HFF-Myc (cell line): ENCODE data around the gene TRAPPC3.
A peak's percentile ranks its signal among the peaks of the same experiment; 100 is the strongest.

Experiments
- DNase-seq: peaks from one replicate; pipeline ENCODE4 v3.0.0-alpha.2; 2011; ENCODE audit warnings: low read depth; ENCODE audit errors: extremely low read depth
- H3K4me3 ChIP-seq: replicated peaks from 2 replicates; pipeline ENCODE4 v1.5.1; 2011; ENCODE audit warnings: low read depth, mild to moderate bottlenecking, control low read depth, low read length
- CTCF ChIP-seq: IDR thresholded peaks from 2 replicates; pipeline ENCODE4 v1.5.1; 2012; ENCODE audit warnings: mild to moderate bottlenecking, low read depth, low read length, control low read depth; ENCODE audit errors: missing control alignments

TRAPPC3 gene

GRCh38 chr1:36118447-36119204, 30.7 kb downstream of the TRAPPC3 start:
- no peak for TF ChIP-seq CTCF
- no peak for DNase-seq
- H3K4me3 ChIP-seq: no peak overlapping the region

GRCh38 chr1:36116901-36117300, 32.4 kb downstream of the TRAPPC3 start:
- H3K4me3 ChIP-seq: no peak overlapping the region
- DNase-seq: no peak
- TF ChIP-seq CTCF: no peak

- no peak for DNase-seq
- TF ChIP-seq CTCF: no peak
- H3K4me3 ChIP-seq: no peak overlapping the region
Observed at GRCh38 chr1:36115931-36116330, 33.4 kb downstream of the TRAPPC3 start.

DNA sequence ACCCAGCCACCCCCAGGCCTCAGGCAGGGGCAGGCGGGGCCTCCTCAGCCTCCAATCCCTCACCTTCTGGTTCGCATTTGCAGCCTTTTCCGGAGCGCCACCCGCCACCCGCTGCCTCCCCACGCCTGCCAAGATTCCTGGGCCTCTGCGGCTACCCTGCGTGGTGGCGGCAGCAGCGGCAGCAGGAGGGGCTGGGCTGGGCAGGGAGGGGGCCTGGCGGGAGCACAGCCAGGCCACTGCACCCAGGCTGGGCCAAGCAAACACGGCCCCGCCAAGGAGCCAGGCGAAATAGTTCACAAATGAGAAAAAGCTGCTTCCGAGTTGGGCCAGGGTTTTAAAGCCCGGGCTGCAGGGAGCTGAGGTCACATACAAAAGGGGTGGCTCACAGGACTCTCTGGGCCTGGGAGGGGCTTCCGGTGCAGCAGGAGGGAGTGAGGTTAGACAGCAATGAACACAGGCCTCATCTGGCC, 34.1 kb downstream of the TRAPPC3 start:
- H3K4me3 ChIP-seq: peak overlapping the region; percentile 7; the same call in 1 of the 2 replicates
- peak; percentile 55 for DNase-seq
- TF ChIP-seq CTCF: no peak

DNA sequence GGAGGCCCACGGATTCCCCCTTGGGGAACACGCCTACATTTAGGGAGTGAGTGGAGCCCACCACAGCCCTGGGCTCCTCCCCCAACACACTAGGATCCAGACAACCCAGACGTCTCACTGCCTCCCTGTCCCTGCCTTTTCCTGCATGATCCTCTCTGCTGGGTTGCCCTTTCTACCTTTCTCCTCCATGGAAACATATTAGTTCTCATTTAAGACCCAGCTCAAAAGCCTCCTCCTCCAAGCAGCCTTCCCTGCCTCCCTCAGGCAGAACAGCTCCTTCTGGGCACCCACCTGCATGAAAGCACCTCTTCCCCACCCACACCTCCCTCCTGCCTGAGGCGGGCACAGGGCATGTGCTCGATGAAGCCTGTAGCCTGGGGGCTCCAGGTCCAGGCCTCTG, 34.9 kb downstream of the TRAPPC3 start:
- peak overlapping the region; percentile 7; the same call in 1 of the 2 replicates for H3K4me3 ChIP-seq
- TF ChIP-seq CTCF: no peak
- DNase-seq: no peak

GRCh38 chr1:36112823-36113222, 36.5 kb downstream of the TRAPPC3 start:
- TF ChIP-seq CTCF: no peak
- no peak for DNase-seq
- no peak overlapping the region for H3K4me3 ChIP-seq

DNA sequence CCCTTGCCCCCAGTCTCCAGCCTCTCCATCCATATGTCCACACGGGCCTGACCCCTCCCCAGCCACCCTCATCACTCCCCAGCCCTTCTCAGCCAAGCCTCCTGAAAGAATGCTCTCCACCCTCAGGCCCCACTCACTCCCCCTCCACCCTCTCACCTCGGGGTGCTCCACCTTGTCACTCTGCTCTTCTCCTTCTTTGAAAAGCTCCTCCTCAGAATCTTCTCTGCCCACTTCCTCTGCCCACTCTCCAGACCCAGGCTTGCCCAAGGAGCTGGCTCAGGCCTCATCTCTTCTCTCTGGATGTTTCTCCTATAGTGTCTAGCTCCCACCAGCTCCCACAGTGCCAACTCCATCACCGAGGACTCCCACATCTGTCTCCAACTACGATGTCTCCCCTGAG, 38.1 kb downstream of the TRAPPC3 start:
- DNase-seq: no peak
- H3K4me3 ChIP-seq: no peak overlapping the region
- TF ChIP-seq CTCF: no peak
